Measurements from ENCODE around the gene RAVER2.

DNA sequence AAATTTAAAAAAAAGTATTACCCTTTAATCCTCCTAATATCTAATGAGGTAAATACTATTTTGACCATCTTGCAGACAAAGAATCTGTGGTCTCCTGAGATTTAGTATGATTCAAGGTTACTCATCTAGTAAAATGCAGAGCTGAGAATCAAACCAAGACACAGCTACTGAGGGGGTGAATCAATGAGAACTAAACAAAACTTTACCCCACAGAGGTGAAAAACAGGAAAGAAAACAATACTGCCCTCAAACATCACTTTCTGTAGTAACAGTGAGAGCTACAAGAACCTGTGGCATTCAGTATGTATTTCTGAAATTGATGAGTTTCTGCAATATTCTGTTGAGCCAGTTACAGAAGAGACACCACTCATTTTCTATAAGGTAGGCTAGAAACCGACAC lies 136.4 kb downstream of the RAVER2 start:
- TF ChIP-seq, protein P1, sequence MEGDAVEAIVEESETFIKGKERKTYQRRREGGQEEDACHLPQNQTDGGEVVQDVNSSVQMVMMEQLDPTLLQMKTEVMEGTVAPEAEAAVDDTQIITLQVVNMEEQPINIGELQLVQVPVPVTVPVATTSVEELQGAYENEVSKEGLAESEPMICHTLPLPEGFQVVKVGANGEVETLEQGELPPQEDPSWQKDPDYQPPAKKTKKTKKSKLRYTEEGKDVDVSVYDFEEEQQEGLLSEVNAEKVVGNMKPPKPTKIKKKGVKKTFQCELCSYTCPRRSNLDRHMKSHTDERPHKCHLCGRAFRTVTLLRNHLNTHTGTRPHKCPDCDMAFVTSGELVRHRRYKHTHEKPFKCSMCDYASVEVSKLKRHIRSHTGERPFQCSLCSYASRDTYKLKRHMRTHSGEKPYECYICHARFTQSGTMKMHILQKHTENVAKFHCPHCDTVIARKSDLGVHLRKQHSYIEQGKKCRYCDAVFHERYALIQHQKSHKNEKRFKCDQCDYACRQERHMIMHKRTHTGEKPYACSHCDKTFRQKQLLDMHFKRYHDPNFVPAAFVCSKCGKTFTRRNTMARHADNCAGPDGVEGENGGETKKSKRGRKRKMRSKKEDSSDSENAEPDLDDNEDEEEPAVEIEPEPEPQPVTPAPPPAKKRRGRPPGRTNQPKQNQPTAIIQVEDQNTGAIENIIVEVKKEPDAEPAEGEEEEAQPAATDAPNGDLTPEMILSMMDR (optimal IDR thresholded peaks at IDR 0.05 in 1 of 3, IDR thresholded peaks at IDR 0.05 in 1 of 3, conservative IDR thresholded peaks at IDR 0.05 in 1 of 3; ENCODE audit: extremely low read depth in 1 of 3, insufficient read depth in 2 of 3, low read length in 3 of 3): no peak
- no peak for TF ChIP-seq EZH2 (IDR thresholded peaks at IDR 0.05; ENCODE audit: low read length)

Measured in keratinocyte (primary cell).